Suppressor macrophage treated with lipopolysaccharide for 1 hour (primary cell): Measurements from ENCODE around the gene SFMBT1.
A peak's percentile ranks its signal among the peaks of the same experiment; 100 is the strongest.
"Not testable (repeated sequence)": the region's sequence is repeated elsewhere in the genome, so short reads cannot be mapped to it uniquely, and the experiment has no call there.

Experiments
- DNase-seq, 3 donors: peaks; one replicate each; pipeline ENCODE4 v3.0.0-alpha.2; 2020 to 2022

SFMBT1 gene

GRCh38 chr3:53035825-53036619, 9.9 kb downstream of the SFMBT1 start:
- no peak for DNase-seq

GRCh38 chr3:53035018-53035417, 10.9 kb downstream of the SFMBT1 start:
- DNase-seq: not testable (repeated sequence)

- DNase-seq: not testable (repeated sequence)
These were observed 11.5 kb downstream of the SFMBT1 start for GRCh38 chr3:53034411-53034810.

DNA sequence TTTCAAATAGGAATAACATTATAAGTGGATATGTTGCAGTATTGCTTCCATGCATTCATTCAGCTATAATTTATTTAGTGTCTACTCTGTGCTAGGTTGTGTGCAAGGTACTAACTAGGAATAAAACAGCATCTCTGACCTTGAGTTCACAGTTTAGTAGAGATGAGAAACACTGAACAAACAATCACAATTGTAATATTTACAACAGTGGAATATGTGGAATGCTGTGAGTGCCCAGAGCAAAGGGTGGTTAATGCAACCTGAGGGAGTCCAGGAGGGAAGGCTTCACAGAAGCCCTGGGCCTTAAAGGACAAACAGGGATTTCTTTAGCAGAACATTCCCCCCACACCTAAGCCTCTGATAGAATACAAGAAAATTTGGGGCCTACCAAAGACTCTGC, 13.3 kb downstream of the SFMBT1 start:
- DNase-seq: no peak

DNA sequence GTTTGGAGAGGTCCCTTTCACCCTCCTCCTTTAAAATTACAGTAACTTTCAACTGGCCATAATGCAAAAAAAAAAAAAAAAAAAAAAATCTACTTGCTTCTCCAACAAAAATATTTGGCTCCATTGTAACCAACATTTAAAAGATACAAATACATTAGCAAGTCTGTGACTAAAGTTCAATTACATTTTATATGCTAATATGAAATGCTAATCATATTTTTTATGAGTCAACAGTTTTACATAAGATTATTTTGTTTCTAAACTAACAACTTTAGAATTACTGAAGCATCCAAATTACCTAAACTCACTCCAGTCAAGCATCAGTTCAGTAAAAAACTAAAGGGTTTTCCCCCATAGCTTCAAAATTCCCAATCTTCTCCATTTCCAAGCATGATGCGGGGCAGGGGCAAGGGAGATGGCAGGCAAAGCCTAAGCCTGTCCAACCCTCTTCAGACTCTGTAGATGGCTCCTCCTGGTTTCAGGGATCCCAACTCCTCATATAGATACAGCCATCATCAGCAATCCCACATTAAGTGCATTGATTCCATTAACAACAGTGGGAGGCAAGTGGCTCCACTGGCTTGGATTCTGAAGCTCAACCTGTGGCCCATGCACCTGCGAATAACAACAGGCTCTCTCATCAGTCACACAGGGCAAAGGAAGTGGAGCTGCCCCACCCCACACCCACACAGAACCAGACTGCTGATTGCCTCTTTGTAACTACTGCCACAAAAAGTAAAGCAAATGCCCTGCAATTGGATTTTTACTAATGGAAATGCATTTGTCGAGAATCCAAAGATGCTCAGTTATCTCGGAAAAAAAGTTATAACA, 15.0 kb downstream of the SFMBT1 start:
- peak in 1 of 3 donors; percentile 29 for DNase-seq

DNA sequence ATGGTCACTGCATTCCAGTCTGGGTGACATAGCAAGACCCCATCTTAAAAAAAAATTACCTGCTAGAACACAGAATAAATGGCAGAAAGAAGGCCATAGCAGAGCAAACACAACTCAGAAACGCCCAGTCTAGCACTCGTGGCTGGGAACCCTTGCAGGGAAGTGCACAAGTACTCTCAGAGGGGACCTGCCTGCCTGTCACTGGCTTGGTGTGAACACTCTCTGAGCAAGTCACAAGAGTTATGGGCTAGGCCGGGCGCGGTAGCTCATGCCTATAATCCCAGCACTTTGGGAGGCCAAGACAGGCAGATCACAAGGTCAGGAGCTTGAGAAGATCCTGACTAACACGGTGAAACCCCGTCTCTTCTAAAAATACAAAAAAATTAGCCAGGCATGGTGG, 17.2 kb downstream of the SFMBT1 start:
- DNase-seq: no peak

GRCh38 chr3:53027254-53027844, 18.5 kb downstream of the SFMBT1 start:
- no peak for DNase-seq

DNA sequence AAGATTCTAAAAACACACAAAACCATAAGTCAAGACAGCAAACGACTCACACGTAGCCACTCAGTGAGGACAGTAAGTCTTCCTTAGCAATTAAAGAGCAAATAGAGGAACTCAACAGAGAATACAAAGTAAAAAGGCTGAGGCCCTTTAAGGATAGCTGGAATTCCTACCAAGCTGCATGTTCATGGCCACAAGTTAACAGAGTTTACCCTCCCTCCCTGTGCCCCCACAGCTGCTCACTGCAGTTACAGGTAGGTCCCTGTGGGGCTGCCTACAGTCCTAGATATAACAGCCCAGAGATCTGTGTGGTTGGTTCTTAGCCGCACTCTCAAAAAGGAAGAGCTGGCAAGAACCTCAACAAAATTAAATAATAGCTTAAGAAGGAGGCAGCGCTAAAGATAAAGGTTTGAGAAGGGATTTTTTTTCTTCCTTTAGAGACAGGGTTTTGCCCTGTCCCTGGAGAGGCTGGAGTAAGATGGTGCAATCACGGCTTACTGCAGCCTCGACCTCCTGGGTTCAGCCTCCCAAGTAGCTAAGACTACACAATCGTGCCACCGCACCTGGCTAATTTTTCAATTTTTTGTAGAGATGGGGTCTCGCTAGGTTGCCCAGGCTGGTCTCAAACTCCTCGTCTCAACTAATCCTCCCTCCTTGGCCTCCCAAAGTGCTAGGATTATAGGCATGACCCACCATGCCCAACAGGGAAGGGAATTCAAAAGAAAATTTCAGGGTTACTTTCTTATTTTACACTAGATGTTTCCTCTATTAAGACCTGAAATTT, 19.3 kb downstream of the SFMBT1 start:
- no peak for DNase-seq

DNA sequence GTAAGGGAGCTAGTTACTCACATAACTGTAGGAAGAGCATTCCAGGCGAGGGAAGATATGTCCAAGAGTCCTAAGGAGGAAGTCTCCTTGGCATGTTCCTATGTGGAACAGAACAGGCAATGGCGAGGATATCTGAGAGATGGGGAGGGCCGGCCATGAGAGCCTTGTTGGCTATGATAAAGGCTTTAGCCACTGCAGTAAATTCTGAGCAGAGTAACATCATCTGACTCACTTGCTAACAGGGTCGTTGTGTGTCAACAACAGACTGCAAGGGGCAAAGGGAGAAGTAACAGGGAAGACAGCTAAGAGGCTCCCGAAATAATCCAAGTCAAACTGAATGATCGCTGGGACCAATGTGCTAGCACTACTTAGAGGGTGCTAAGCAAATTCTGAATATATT, 21.6 kb downstream of the SFMBT1 start:
- no peak for DNase-seq

DNA sequence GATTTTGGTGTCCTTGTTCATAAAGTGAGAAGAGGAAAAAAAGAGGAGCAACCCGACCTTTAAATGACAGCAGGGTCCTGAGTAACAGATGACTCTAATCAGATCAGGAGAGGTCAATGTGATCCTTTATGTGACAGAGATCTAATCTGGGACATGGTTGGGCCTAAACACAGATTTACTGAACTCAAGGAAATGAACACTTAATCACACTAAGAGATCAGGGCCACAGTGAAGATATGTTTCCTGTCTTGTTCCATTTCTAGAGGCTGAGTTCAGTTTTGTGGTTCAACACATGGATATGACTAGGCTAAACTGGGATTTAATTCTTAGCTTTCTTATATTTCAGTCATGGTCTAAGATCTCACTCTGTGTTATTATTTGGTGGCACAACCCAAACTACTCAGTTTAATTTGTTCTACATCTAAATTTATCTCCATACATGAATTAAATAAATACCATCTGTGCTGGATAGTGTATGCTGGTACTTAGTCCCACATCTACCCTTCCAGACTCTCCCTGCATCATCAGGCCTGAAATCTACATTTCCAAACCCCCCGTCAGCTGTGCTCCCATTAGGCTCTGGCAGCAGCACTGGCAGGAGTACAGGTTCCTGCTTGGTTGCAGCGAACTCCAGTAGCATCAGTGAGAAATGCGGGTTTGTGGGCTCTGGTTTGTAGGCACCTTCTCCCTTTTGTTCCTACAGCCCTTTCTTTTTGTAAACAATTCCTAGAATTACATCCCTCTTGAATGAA, 22.6 kb downstream of the SFMBT1 start:
- DNase-seq: no peak

- DNase-seq: no peak
These were observed 23.2 kb downstream of the SFMBT1 start for GRCh38 chr3:53022647-53023046.

DNA sequence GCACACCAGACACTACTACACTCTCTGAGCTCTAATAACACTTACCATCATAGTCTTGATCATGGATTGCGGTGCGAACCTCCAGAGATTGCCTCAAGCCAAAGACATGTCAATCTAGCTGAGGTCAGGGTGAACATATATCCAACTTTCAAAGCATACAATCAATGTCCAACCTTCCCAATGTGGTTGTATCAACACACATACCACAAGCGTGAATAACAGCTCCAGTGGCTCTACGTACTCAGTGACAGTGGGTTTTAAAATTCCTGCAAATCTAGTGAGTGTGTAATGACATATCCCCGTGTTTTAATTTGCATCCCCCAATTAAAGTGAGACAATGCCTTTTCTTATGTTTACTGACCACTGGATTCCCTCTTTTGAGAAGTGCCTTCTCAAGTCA, 29.6 kb downstream of the SFMBT1 start:
- DNase-seq: no peak

- no peak for DNase-seq
These were observed 34.5 kb downstream of the SFMBT1 start for GRCh38 chr3:53011324-53011723.

DNA sequence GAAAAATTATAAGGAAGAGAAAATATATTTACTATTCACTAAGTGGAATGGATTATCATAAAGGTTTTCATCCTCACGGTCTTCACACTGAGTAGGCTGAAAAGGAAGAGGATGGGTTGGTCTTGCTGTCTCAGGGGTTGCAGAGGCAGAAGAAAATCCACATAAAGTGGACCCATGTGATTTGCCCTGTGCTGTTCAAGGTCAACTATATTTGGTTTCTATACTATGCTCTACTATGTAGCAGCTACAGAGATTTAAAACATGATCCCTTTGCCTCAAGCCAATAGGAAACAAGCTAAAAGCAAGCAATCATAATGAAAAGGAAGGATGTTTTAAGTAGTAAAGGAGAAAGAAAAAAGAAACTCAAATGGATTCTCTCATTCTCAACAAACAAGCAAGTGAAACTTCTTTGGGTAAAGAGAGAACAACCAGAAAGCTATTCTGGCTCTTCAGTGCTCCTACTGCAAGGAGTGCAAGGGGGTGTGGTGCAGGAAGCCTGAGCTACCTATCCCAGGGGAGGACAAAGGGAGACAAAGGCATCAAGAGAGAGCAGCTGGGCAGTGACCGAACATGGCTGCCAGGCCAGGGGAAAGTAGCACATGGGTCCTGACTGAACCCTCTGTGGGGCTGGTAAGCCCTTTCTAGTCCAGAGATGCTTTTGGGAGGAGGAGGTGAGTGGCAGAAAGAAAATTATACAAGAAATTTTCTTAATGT, 35.9 kb downstream of the SFMBT1 start:
- no peak for DNase-seq

DNA sequence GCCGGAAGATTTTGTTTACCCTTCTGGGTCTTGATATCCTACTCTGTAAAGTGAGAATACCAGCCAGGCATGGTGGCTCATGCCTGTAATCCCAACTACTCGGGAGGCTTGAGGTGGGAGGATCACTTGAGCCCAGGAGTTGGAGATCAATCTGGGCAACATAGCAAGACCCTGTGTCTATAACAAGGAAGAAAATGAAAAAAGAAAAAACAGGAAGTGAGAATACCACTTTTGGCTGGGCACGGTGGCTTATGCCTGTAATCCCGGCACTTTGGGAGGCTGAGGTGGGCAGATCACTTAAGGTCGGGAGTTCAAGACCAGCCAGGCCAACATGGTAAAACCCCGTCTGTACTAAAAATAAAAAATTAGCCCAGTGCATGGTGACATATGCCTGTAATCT, 36.9 kb downstream of the SFMBT1 start:
- DNase-seq: no peak

DNA sequence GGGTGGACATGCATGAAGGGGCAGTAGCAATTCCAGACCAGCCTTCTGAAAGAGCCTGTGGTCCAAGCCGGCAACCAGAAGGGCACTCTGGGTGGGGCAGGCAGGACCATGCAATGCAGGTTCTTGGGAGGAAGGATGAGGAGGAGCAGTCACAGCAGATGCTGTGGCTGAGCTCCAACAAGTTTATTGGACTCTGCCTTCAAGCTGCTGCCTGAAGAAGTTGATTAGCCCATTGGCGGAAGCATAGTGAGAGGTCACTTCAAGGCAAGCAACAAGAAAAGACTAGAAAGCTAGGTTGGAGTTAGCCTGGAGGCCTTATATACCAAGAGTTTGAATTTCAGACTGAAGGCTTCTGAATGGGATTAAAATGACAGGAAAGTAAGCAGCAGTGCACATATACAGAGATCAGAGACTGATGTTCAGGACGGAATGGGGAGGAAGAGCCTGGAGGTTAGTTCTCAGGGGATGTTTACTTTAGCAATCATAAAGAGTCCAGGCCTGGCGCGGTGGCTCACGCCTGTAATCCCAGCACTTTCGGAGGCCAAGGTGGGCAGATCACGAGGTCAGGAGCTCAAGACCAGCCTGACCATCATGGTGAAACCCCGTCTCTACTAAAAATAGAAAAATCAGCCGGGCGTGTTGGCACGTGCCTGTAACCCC, 39.9 kb downstream of the SFMBT1 start:
- DNase-seq: no peak

GRCh38 chr3:53005338-53005737, 40.5 kb downstream of the SFMBT1 start:
- DNase-seq: no peak

- no peak for DNase-seq
These were observed 42.6 kb downstream of the SFMBT1 start for GRCh38 chr3:53003320-53003719.

GRCh38 chr3:52998771-52999513, 46.9 kb downstream of the SFMBT1 start:
- no peak for DNase-seq

DNA sequence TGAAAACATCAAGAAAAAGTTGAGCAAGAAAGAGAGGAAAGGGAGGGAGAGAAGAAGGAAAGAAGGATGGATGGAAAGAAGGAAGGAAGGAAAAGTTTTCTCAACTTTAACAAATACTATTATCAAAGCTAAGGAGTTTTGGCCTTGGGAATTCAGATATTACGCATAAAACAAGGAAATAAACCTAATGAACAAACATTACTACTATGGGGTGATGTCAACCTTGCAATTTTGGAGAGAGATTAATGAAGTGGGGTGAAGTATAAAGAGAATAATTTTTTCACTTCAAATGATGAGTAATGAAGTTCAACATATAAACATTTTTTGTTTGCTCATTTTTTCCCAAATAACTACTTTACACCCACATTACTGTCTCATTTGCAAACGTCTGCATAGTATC, 55.2 kb downstream of the SFMBT1 start:
- DNase-seq: peak in 2 of 3 donors; percentile 11 to 31
